Peyer's patch (tissue), 4 donors: ENCODE data around the gene TMEM45A. TPM values are rescaled to one million over a fixed set of nuclear protein-coding genes. Genes with fewer than 3 reads are reported as not detected.

Source experiments
- DNase-seq, 3 donors: peaks; one replicate each; pipeline ENCODE4 v3.0.0-alpha.2; 2017 to 2019
- H3K27ac ChIP-seq, 4 donors: fragments of 200-600 bp; sonication (generic); one replicate each; pipeline ENCODE4 v1.5.1; 2016 to 2019
- H3K27me3 ChIP-seq, 2 donors: fragments of 200-600 bp; sonication (generic); one replicate each; pipeline ENCODE4 v1.5.1; 2019
- H3K36me3 ChIP-seq, 3 donors: fragments of 200-600 bp; sonication (generic); one replicate each; pipeline ENCODE4 v1.5.1; 2016 to 2019
- H3K4me1 ChIP-seq, 4 donors: fragments of 200-600 bp; sonication (generic); one replicate each; pipeline ENCODE4 v1.5.1; 2016 to 2019
- H3K4me3 ChIP-seq, 4 donors: fragments of 200-600 bp; sonication (generic); 1 replicate in 3 of 4; 2 replicates in 1 of 4; pipeline ENCODE4 v1.5.1; 2016 to 2019; ENCODE audit warnings: mild to moderate bottlenecking in 1 of 4
- H3K9me3 ChIP-seq, 4 donors: fragments of 200-600 bp; sonication (generic); one replicate each; pipeline ENCODE4 v1.5.1; 2016 to 2019; ENCODE audit warnings: mild to moderate bottlenecking in 1 of 4
- POLR2A ChIP-seq, 2 donors: fragments of 450-650 bp; IDR thresholded peaks; one replicate each; pipeline ENCODE4 v1.5.1; 2017; ENCODE audit warnings: antibody characterized with exemption in 2 of 2, mild to moderate bottlenecking in 2 of 2, moderate library complexity in 2 of 2
- total RNA-seq, 4 donors: library from RNA; depleted of rRNA; stranded (reverse); fragments of >200 nt; gene quantifications; one replicate each; pipeline ENCODE4 v1.1.0, GENCODE V29; 2016
- TF ChIP-seq, protein P1 (sequence below), 6 experiments: fragments of 450-650 bp in 4 of 6; fragments of 200-600 bp in 2 of 6; sonication (generic) in 1 of 6; IDR thresholded peaks; one replicate each; pipeline ENCODE4 v1.5.1; 2017 to 2019; ENCODE audit warnings: antibody characterized with exemption in 6 of 6, mild to moderate bottlenecking in 3 of 6, moderate library complexity in 1 of 6

The TMEM45A gene
- total RNA-seq, 4 donors from 2014 or later = 0.66 to 5.3 (median 4.7) TPM; not detected in 1

DNA sequence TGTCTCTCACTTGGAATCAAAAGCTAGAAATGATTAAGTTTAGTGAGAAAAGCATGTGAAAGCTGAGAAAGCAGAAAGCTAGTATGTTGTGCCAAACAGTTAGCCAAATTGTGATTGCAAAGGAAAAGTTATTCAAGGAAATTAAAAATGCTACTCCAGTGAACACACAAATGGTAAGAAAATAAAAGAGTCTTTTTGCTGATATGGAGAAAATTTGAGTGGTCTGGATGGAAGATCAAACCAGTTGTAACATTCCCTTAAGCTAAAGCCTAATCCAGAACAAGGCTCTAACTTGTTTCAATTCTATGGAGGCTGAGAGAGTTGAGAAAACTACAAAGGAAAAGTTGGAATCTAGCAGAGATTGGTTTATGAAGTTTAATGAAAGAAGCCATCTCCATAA, 128.8 kb downstream of the TMEM45A start:
- TF ChIP-seq, protein P1, sequence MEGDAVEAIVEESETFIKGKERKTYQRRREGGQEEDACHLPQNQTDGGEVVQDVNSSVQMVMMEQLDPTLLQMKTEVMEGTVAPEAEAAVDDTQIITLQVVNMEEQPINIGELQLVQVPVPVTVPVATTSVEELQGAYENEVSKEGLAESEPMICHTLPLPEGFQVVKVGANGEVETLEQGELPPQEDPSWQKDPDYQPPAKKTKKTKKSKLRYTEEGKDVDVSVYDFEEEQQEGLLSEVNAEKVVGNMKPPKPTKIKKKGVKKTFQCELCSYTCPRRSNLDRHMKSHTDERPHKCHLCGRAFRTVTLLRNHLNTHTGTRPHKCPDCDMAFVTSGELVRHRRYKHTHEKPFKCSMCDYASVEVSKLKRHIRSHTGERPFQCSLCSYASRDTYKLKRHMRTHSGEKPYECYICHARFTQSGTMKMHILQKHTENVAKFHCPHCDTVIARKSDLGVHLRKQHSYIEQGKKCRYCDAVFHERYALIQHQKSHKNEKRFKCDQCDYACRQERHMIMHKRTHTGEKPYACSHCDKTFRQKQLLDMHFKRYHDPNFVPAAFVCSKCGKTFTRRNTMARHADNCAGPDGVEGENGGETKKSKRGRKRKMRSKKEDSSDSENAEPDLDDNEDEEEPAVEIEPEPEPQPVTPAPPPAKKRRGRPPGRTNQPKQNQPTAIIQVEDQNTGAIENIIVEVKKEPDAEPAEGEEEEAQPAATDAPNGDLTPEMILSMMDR (IDR thresholded peaks at IDR 0.05) = no peak
- TF ChIP-seq POLR2A (IDR thresholded peaks at IDR 0.05) = no peak
- Histone ChIP-seq H3K4me1 (no peaks in the 10 kb centered on the region), H3K27me3 (no peaks in the 10 kb centered on the region), H3K4me3 (no peak overlapping the region), H3K36me3 (no peaks in the 10 kb centered on the region), H3K27ac (no peak overlapping the region), H3K9me3 (no peaks in the 10 kb centered on the region)
- no peak for DNase-seq

Other genes with a start within 250 kb of the TMEM45A start
- gene TBC1D23, start 231.6 kb upstream of the TMEM45A start, total RNA-seq = 10 to 100 TPM; 29.7 to 57.4 (median 38.4) TPM
- gene NIT2, start 157.9 kb upstream of the TMEM45A start, total RNA-seq = 10 to 100 TPM; 14.0 to 28.3 (median 17.2) TPM
- gene TOMM70, start 91.5 kb upstream of the TMEM45A start, total RNA-seq = 10 to 100 TPM; 25.0 to 34.2 (median 32.4) TPM
- gene LNP1, start 91.1 kb upstream of the TMEM45A start, total RNA-seq = 1 to 10 TPM in 3 of 4 donors, under 1 TPM in 1; 0.95 to 8.3 (median 1.1) TPM
- gene ADGRG7, start 117.0 kb downstream of the TMEM45A start, total RNA-seq = 100 to 1,000 TPM in 2 of 4 donors, 10 to 100 TPM in 1, 1 to 10 TPM in 1; 5.8 to 124 (median 83.1) TPM
- 100 to 1,000 TPM in 3 of 4 donors, 10 to 100 TPM in 1; 75.1 to 188 (median 141) TPM for gene TFG, start 216.9 kb downstream of the TMEM45A start, total RNA-seq